SJSA1 (cell line): ENCODE data around the gene ZKSCAN3. TPM values are rescaled to one million over a fixed set of nuclear protein-coding genes. Genes with fewer than 3 reads are reported as not detected.
"Not testable (repeated sequence)": the region's sequence is repeated elsewhere in the genome, so short reads cannot be mapped to it uniquely, and the experiment has no call there.

Experiments
- DNase-seq, 2 experiments: peaks; one replicate each; pipeline ENCODE4 v3.0.0-alpha.2; 2015 to 2020; ENCODE audit warnings: low spot score in 2 of 2, low read depth in 1 of 2
- H3K27ac ChIP-seq: fragments of 250-450 bp; sonication (Bioruptor Pico); 2 replicates; pipeline ENCODE4 v1.5.1; 2020; ENCODE audit warnings: mild to moderate bottlenecking, moderate library complexity
- H3K27me3 ChIP-seq: fragments of 250-450 bp; sonication (Bioruptor Pico); replicated peaks from 2 replicates; pipeline ENCODE4 v1.5.1; 2020; ENCODE audit warnings: mild to moderate bottlenecking, moderate library complexity
- H3K36me3 ChIP-seq: fragments of 250-450 bp; sonication (Bioruptor Pico); 2 replicates; pipeline ENCODE4 v1.5.1; 2020; ENCODE audit warnings: mild to moderate bottlenecking
- H3K4me1 ChIP-seq: fragments of 250-450 bp; sonication (Bioruptor Pico); replicated peaks from 2 replicates; pipeline ENCODE4 v1.6.1; 2021; ENCODE audit warnings: mild to moderate bottlenecking
- H3K4me3 ChIP-seq: fragments of 250-450 bp; sonication (Bioruptor Pico); 2 replicates; pipeline ENCODE4 v1.5.1; 2020; ENCODE audit warnings: mild to moderate bottlenecking
- H3K9me3 ChIP-seq: fragments of 250-450 bp; sonication (Bioruptor Pico); replicated peaks from 2 replicates; pipeline ENCODE4 v1.5.1; 2020; ENCODE audit warnings: mild to moderate bottlenecking
- total RNA-seq: library from RNA; depleted of rRNA; stranded (reverse); fragments of >200 nt; shearing (Covaris generic); gene quantifications from 2 replicates; pipeline ENCODE4 v1.2.3, GENCODE V29; 2014; rRNA removed

Gene ZKSCAN3
- 5.9 and 6.9 TPM in 2 replicates for total RNA-seq

DNA sequence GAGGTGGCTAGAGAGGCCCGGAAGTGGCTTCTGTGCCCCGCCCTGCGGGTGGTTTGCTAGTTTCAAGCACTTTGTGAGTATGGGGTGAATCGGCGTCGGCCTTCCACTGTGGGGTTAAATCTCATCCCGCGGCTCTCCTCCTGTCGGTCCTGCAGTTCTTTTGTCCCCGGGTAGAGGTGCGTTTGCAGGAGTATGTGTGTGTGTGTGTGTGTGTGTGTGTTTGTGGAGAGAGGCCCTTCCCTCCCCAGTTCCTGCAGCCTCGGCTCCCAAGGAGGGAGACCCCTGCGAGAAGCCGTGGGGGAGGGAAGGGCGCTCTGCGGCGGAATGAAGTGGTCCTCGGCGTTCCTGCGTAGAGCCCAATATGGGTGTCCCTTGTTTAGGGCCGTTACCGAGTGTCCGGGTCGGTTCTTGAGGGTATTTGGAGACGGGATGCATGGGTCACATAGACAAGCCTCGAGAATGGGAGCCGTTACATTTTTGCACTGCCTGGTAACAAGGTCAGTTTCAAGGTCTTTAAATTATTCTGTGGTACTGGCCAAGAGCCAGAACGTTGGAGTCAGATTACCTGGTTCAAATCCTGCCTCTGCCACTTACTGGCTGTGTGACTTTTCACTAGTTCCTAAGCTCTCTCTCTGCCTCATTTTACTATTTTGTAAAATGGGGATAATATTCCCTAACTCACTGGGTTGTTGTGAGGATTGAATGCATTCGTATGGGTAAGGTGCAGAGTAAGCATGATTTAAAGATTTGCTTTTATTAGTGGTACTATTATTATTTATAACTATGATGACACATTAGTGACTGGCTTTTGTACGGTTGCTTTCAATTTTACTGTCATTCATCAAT lies at the start of gene ZKSCAN3:
TSS of gene ZKSCAN3 (plus strand) at position 56 of the 846 bp plus-strand sequence. CDS start 9,640 bp downstream, outside the sequence.
- Histone ChIP-seq H3K4me3 (peak within 1 kb of the TSS; percentile 53), H3K27ac (peak within 1 kb of the TSS; percentile 16; the same call in 1 of the 2 replicates), H3K4me1 (peaks cover 31% of the 10 kb centered on the region), H3K27me3 (no peaks in the 10 kb centered on the region), H3K9me3 (no peaks in the 10 kb centered on the region), H3K36me3 (no peaks in the 10 kb centered on the region; the same call in 1 of the 2 replicates)
- DNase-seq = peak; percentile 73 to 83

DNA sequence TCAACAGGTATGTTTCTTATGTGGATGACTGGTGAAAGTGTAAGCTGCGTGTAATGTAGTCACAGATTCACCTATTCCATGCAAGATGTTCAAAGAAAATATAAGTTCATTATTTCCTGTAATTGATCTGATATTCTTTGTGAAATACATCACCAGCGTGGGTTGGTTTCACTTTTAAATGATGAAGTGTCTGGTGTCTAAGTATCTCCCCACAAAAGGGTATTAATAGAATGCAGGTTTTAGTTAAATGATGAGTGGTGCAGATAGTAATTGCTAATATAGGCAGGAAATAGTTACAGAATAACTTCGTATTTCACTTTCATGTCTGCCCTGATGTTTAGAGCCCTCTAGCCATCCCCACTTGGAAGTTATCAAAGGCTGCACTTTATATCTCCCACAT lies 46.2 kb upstream of the ZKSCAN3 start:
- H3K9me3 ChIP-seq = no peaks in the 10 kb centered on the region
- H3K36me3 ChIP-seq = peaks cover 22% of the 10 kb centered on the region
- H3K27me3 ChIP-seq = no peaks in the 10 kb centered on the region
- H3K27ac ChIP-seq = no peak overlapping the region
- DNase-seq = no peak
- H3K4me1 ChIP-seq = no peaks in the 10 kb centered on the region
- no peak overlapping the region for H3K4me3 ChIP-seq

DNA sequence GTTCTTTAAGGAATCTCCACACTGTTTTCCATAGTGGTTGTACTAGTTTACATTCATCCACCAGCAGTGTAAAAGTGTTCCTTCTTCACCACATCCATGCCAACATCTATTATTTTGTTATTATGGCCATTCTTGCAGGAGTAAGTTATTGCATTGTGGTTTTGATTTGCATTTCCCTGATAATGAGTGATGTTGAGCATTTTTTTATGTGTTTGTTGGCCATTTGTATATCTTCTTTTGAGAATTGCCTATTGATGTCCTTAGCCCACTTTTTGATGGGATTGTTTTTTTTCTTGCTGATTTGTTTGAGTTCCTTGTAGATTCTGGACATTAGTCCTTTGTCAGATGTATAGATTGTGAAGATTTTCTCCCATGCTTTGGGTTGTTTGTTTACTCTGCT lies 43.4 kb upstream of the ZKSCAN3 start:
- not testable (repeated sequence) for H3K36me3 ChIP-seq, DNase-seq, H3K27ac ChIP-seq, H3K4me3 ChIP-seq, H3K9me3 ChIP-seq, H3K27me3 ChIP-seq, H3K4me1 ChIP-seq

DNA sequence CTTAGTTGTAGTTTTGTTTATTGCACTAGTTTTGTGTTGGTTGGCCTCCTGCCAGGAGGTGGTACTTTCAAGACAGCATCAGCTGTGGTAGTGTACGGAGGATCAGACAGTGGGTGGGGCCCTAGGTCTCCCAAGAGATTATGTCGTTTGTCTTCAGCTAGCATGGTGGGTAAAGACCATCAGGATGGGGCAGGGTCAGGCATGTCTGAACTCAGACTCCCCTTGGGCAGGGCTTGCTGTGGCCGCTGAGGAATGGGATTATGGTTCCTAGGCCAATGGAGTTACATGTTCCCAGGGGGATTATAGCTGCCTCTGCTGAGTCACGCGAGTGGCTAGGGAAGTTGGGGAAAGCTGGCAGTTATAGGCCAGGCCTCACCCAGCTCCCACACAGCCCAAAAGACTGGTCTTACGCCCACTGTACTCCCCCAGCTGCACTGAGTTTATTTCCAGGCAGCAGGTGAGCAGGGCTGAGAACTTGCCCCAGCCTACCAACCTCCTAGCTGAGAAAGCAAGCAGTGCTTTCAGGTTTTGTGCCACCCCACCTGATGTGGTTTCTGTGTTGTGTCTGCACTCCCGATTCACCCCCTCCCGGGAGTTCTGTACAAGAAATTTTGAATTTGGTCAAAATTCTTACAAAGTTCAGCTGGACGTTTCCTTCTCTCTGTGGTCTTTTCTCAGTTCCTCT lies 38.5 kb upstream of the ZKSCAN3 start:
- Histone ChIP-seq H3K9me3 (no peaks in the 10 kb centered on the region), H3K36me3 (no peaks in the 10 kb centered on the region)
- no peak for DNase-seq

DNA sequence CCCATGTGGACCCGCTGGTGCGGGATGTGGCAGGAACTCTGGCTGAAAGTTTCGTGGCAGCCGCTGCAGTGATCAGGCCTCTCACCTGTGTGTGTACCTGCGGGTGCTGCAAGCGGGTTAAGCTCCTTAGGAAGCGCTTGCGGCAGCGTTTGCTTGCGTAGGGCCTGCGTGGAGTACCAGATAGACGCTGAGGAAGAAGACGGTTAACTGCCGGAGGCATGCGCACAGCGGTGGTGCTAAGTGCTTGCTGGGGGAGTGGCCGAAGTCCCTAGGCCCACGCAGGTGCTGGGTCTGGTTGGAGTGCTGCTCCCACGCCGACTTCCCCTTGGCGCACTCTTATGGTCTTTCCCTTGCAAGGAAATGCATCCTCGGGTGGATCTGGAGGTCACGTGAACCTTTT lies 36.8 kb upstream of the ZKSCAN3 start:
- Histone ChIP-seq H3K4me1 (no peaks in the 10 kb centered on the region), H3K4me3 (no peak overlapping the region), H3K9me3 (no peaks in the 10 kb centered on the region), H3K27ac (no peak overlapping the region), H3K27me3 (no peaks in the 10 kb centered on the region), H3K36me3 (no peaks in the 10 kb centered on the region)
- DNase-seq = no peak

More for the DNA sequence above, 38.5 kb upstream of the ZKSCAN3 start:
- no peak overlapping the region for H3K27ac ChIP-seq
- no peaks in the 10 kb centered on the region for H3K27me3 ChIP-seq
- H3K4me1 ChIP-seq = no peaks in the 10 kb centered on the region
- no peak overlapping the region for H3K4me3 ChIP-seq

DNA sequence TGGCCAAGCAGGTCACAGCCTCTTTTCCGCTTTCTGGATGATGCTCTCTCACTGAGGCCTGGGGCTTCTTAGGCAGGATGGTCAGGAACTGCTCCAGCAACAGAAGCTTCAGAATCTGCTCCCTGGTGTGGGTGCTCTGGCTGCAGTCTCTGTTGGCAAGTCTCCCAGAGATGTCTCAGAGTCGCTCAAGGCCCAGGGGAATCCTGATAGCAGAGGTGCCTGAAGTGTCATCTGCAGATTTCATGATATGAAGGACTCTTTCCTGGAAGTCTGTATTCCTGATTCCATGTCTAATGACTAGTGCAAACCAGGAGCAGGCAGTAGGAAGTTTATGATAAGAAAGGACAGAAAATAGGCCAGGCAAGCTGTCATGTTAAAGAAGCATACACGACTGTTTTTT lies 34.1 kb upstream of the ZKSCAN3 start:
- DNase-seq = no peak

DNA sequence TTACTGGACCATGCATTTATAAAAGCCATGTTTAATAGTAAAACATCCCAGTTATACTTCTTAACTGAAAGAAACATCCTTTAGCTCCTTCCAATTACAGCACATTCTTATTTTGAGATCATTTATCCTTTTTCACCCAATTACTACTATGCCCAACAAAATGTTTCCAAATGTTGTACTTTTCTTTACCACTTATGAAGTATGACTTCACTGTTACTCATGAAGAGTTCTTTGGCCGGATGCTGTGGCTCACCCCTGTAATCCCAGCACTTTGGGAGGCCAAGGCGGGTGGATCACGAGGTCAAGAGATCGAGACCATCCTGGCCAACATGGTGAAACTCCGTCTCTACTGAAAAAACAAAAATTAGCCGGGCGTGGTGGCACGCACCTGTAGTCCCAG lies 31.9 kb upstream of the ZKSCAN3 start:
- not testable (repeated sequence) for H3K4me3 ChIP-seq, H3K4me1 ChIP-seq, DNase-seq, H3K27me3 ChIP-seq, H3K9me3 ChIP-seq, H3K36me3 ChIP-seq, H3K27ac ChIP-seq

More for the DNA sequence above, 34.1 kb upstream of the ZKSCAN3 start:
- Histone ChIP-seq H3K4me3 (no peak overlapping the region), H3K9me3 (peaks cover 4% of the 10 kb centered on the region; the same call in 1 of the 2 replicates), H3K4me1 (no peaks in the 10 kb centered on the region), H3K27ac (no peak overlapping the region), H3K27me3 (no peaks in the 10 kb centered on the region), H3K36me3 (no peaks in the 10 kb centered on the region)

DNA sequence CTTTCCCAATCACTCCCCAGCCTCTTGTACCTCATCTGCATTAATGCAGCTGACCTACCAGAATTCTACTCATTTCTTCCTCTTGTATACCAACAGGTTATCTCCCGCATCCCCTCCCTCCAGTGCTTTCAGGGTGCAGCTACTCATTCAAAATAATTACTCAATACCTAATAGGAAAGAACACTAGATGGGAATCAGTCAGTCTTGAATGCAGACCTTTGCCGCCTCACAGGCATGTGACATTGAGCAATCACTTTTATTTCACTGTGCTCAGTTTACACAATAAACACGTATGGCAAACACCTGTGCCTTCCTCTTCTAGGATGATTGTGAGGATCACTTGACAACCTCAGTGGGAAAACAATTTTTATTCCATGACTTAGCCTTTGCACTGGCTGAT lies 27.1 kb upstream of the ZKSCAN3 start:
- Histone ChIP-seq H3K4me1 (no peaks in the 10 kb centered on the region), H3K27me3 (no peaks in the 10 kb centered on the region), H3K27ac (no peak overlapping the region), H3K9me3 (peaks cover 23% of the 10 kb centered on the region), H3K4me3 (no peak overlapping the region), H3K36me3 (peaks cover 17% of the 10 kb centered on the region)
- no peak for DNase-seq

DNA sequence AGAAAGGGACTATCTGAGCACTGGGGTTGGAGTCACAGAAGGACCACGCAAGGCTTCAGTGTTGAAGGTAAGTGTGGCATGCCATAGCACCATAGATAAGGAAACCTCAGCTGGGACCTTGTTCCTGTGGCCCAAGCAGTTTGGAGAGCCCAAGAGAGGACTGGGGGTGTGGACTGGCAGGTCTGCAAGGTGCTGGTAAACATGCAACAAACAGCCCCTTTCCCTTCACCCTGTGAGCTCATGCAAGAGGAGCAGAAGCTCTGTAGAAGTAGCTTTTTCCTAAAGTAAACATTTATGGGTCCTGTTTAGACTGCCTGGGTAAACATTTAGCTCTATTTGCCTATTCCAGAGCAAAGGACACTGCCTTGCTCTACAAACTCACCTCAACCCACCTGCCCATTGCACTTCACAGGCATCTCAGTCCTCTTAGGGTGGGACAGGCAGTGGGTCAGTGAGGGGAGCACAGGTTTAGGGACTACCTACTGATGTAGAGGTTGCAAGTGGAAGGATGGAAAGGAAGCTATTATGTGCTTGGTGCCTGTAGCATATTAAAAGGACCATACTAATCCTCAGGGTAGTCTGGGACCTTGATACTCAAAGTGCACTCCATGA lies 25.8 kb upstream of the ZKSCAN3 start:
- no peak overlapping the region for H3K27ac ChIP-seq
- H3K27me3 ChIP-seq = no peaks in the 10 kb centered on the region
- H3K4me1 ChIP-seq = no peaks in the 10 kb centered on the region
- H3K9me3 ChIP-seq = peaks cover 23% of the 10 kb centered on the region
- H3K36me3 ChIP-seq = peaks cover 19% of the 10 kb centered on the region
- H3K4me3 ChIP-seq = no peak overlapping the region
- no peak for DNase-seq

DNA sequence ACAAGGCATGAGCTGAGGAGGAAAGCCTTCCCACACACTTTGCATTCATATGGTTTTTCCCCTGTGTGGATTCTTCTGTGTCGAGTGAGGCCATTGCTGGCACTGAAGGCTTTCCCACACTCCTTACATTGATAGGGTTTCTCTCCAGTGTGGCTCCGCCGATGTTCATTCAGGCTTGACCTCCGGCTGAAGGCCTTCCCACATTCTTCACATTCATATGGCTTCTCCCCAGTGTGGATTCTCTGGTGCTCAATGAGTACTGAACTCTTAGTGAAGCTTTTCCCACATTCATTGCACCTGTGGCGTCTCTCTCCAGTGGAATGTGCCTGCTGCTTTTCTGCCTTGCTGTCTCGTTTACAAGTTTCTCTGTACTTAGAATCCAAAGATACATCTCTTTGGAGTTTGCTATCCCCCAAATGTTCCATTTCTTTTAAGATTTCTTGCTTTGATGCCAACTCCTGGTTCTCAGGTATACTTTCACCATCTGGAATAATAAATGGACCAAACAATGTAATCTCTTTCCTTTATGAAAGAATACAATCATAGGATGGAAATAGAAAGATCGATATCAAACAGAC lies 23.3 kb upstream of the ZKSCAN3 start:
- no peak overlapping the region for H3K4me3 ChIP-seq
- DNase-seq = no peak
- no peaks in the 10 kb centered on the region for H3K4me1 ChIP-seq
- H3K9me3 ChIP-seq = peaks cover 20% of the 10 kb centered on the region
- peaks cover 24% of the 10 kb centered on the region for H3K36me3 ChIP-seq
- H3K27ac ChIP-seq = no peak overlapping the region
- no peaks in the 10 kb centered on the region for H3K27me3 ChIP-seq

DNA sequence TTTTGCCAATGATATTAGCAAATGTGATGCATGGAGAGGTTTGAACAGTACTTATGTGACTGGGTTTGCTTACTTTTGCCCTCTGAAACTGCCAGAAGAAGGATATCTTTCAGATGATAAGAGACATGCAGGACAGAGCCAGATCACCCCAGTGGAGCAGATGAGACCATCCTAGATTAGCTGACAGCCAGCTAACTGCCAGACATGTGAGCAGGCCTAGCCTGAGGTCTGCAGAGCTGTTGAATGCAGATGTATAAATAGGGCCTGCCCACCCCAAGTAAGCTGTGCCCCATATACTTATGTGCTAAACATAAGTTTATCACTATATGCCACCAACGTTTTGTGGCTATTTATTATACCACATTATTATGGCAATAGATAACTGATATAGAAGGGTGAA lies 19.7 kb upstream of the ZKSCAN3 start:
- Histone ChIP-seq H3K4me1 (peaks cover 2% of the 10 kb centered on the region; the same call in 1 of the 2 replicates), H3K27ac (no peak overlapping the region), H3K9me3 (peaks cover 20% of the 10 kb centered on the region), H3K4me3 (no peak overlapping the region), H3K36me3 (peaks cover 21% of the 10 kb centered on the region), H3K27me3 (no peaks in the 10 kb centered on the region)
- no peak for DNase-seq

DNA sequence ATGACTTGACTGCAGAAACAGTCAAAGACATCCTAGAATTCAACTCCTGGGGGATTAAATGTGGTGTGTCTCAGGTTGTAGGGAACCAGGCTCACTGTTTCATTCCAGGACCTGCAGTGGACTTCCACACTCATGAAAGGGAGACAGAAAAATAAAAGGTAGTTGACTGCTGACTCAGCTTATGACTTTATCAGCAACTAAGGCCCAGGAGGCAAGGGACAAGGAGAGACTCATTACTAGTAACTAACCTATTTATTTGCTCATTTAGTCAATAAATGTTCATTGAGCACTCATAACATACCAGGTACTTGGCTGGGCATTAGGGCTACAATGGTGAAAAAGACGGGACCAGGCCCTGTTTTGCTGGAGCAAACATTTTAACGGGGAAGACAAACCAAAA lies 16.7 kb upstream of the ZKSCAN3 start:
- Histone ChIP-seq H3K4me3 (no peak overlapping the region), H3K36me3 (peaks cover 7% of the 10 kb centered on the region; the same call in 1 of the 2 replicates), H3K9me3 (no peaks in the 10 kb centered on the region; the same call in 1 of the 2 replicates), H3K27ac (no peak overlapping the region), H3K4me1 (peaks cover 12% of the 10 kb centered on the region), H3K27me3 (no peaks in the 10 kb centered on the region)
- no peak for DNase-seq

DNA sequence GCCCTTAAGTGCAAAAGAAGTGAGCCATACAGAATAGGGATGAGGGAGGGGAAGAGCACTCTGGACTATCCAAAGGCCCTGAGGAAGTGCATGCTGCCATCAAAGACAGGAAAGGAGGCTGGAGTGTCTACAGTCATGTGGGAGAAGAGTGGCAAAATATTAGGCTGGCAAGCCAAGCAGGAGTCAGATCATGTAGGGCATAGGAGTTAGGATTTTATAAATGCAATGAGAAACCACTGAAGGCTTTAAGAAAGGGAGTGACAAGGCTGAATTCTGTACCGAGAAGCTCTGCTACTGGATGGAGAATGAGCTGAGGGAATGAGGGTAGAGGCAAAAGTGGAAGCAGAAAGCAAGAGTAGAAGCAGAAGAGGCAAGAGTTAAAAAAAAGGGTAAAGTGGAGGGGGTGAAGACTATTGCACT lies 16.1 kb upstream of the ZKSCAN3 start:
- Histone ChIP-seq H3K9me3 (no peaks in the 10 kb centered on the region; the same call in 1 of the 2 replicates), H3K27ac (no peak overlapping the region), H3K27me3 (no peaks in the 10 kb centered on the region), H3K4me3 (no peak overlapping the region), H3K4me1 (peaks cover 12% of the 10 kb centered on the region), H3K36me3 (peaks cover 7% of the 10 kb centered on the region; the same call in 1 of the 2 replicates)
- no peak for DNase-seq
